Transverse colon (tissue), 4 donors: ENCODE data around the gene OCA2. TPM values are rescaled to one million over a fixed set of nuclear protein-coding genes. Genes with fewer than 3 reads are reported as not detected.

Experiments
- DNase-seq: peaks from one replicate; pipeline ENCODE4 v3.0.0-alpha.2; 2019
- H3K27ac ChIP-seq, 4 donors: fragments of 200-600 bp; sonication (generic); 2 replicates each; pipeline ENCODE4 v1.5.1; 2016 to 2018; ENCODE audit warnings: inconsistent platforms in 4 of 4
- H3K27me3 ChIP-seq: fragments of 200-600 bp; sonication (generic); 2 replicates; pipeline ENCODE4 v1.5.1; 2017; ENCODE audit warnings: inconsistent platforms
- H3K36me3 ChIP-seq, 4 donors: fragments of 200-600 bp; sonication (generic); 2 replicates each; pipeline ENCODE4 v1.5.1; 2017 to 2019; ENCODE audit warnings: inconsistent platforms in 4 of 4
- H3K4me1 ChIP-seq, 4 donors: fragments of 200-600 bp; sonication (generic); 2 replicates each; pipeline ENCODE4 v1.5.1; 2017 to 2020; ENCODE audit warnings: inconsistent platforms in 4 of 4
- H3K4me3 ChIP-seq, 4 donors: fragments of 200-600 bp; sonication (generic); 1 replicate in 1 of 4; 2 replicates in 3 of 4; pipeline versions ENCODE4 v1.5.1 to v1.6.1; 2017 to 2019; ENCODE audit warnings: inconsistent platforms in 4 of 4
- H3K9me3 ChIP-seq, 2 donors: fragments of 200-600 bp; sonication (generic); 2 replicates each; pipeline ENCODE4 v1.5.1; 2017 to 2019; ENCODE audit warnings: inconsistent platforms in 2 of 2
- CTCF ChIP-seq, 5 experiments: fragments of 200-600 bp in 3 of 5; fragments of 450-650 bp in 2 of 5; sonication (generic) in 3 of 5; IDR thresholded peaks; 1 replicate in 2 of 5; 2 replicates in 3 of 5; pipeline ENCODE4 v1.5.1; 2016 to 2017; ENCODE audit warnings: antibody characterized with exemption in 5 of 5, inconsistent platforms in 3 of 5, mild to moderate bottlenecking in 2 of 5, moderate library complexity in 1 of 5
- EP300 ChIP-seq: sonication (generic); formaldehyde crosslinking; IDR thresholded peaks from one replicate; pipeline ENCODE4 v1.6.1; 2017; ENCODE audit warnings: antibody characterized with exemption, low read depth
- POLR2A ChIP-seq: fragments of 450-650 bp; IDR thresholded peaks from one replicate; pipeline ENCODE4 v1.6.1; 2016; ENCODE audit warnings: antibody characterized with exemption, mild to moderate bottlenecking, moderate library complexity
- POLR2AphosphoS5 ChIP-seq, 3 donors: sonication (generic); formaldehyde crosslinking; IDR thresholded peaks; one replicate each; pipeline ENCODE4 v1.6.1; 2016; ENCODE audit warnings: antibody characterized with exemption in 3 of 3
- WGBS, 2 donors: methylation state at CpG; one replicate each; pipeline ENCODE4 v1.1.5; 2018; ENCODE audit warnings: low coverage in 1 of 2; 5-methylcytosine and 5-hydroxymethylcytosine counted together
- in situ Hi-C, 4 donors: fragments of 200-750 bp; cut with MboI; loops; one replicate each; pipeline versions ENCODE4 v1.15.0 to v1.15.1; 2017; ENCODE audit warnings: low sequenced_read_pairs in 3 of 4, low pct_ligation_motif_present in 1 of 4, low pct_unique_long_range_greater_than_20kb in 1 of 4
- intact Hi-C: fragments of 100-400 bp; cut with DNase I; formaldehyde crosslinking; loops from one replicate; pipeline ENCODE4 v1.15.1; 2023; ENCODE audit warnings: low total_unique reads
- total RNA-seq, 4 donors: library from RNA; depleted of rRNA; stranded (reverse); fragments of >200 nt; gene quantifications; one replicate each; pipeline ENCODE4 v1.1.0, GENCODE V29; 2016

OCA2 gene
- total RNA-seq, 4 donors from 2014 or later, result 1.4 to 1.9 TPM; not detected in 2

- no peaks in the 10 kb centered on the region for H3K27me3 ChIP-seq
- in situ Hi-C loops (no loop called here), intact Hi-C loops (no loop called here)
- H3K9me3 ChIP-seq, result no peaks in the 10 kb centered on the region
- H3K36me3 ChIP-seq, result no peaks in the 10 kb centered on the region
- no peak for DNase-seq
- H3K4me3 ChIP-seq, result no peak overlapping the region
- no peak overlapping the region for H3K27ac ChIP-seq
- 92 to 98% methylated on average over 6 to 7 of the region's 7 CpGs for WGBS, 2 donors
- no peaks in the 10 kb centered on the region for H3K4me1 ChIP-seq
- TF ChIP-seq CTCF (IDR thresholded peaks at IDR 0.05) (no peak), EP300 (no peak), POLR2AphosphoS5 (IDR thresholded peaks at IDR 0.05) (no peak)
These were observed 266.9 kb downstream of the OCA2 start for GRCh38 chr15:27832237-27832596.

GRCh38 chr15:27831384-27832236 is 267.5 kb downstream of the OCA2 start:
- in situ Hi-C loops, result no loop called here
- no peaks in the 10 kb centered on the region for H3K36me3 ChIP-seq

GRCh38 chr15:27828746-27829145 is 270.4 kb downstream of the OCA2 start:
- DNase-seq, result no peak
- TF ChIP-seq POLR2A (no peak), POLR2AphosphoS5 (IDR thresholded peaks at IDR 0.05) (no peak), EP300 (no peak), CTCF (IDR thresholded peaks at IDR 0.05) (no peak)
- H3K4me1 ChIP-seq, result no peaks in the 10 kb centered on the region
- H3K27ac ChIP-seq, result no peak overlapping the region
- 55 to 76% methylated on average over 3 to 10 of the region's 10 CpGs for WGBS, 2 donors
- no peak overlapping the region for H3K4me3 ChIP-seq
- H3K9me3 ChIP-seq, result no peaks in the 10 kb centered on the region
- intact Hi-C loops (loop anchor here (10.0 kb wide), 1 partner anchor 64 kb away; no protein-coding TSS in a partner anchor), in situ Hi-C loops (no loop called here)
- H3K27me3 ChIP-seq, result no peaks in the 10 kb centered on the region
- no peaks in the 10 kb centered on the region for H3K36me3 ChIP-seq

More at GRCh38 chr15:27831384-27832236, 267.5 kb downstream of the OCA2 start:
- TF ChIP-seq EP300 (no peak), CTCF (IDR thresholded peaks at IDR 0.05) (no peak), POLR2A (no peak), POLR2AphosphoS5 (IDR thresholded peaks at IDR 0.05) (no peak)
- no peaks in the 10 kb centered on the region for H3K4me1 ChIP-seq
- H3K27me3 ChIP-seq, result no peaks in the 10 kb centered on the region
- no peak overlapping the region for H3K27ac ChIP-seq
- no peak overlapping the region for H3K4me3 ChIP-seq
- no peak for DNase-seq
- 81 to 90% methylated on average over 12 to 28 of the region's 28 CpGs for WGBS, 2 donors
- H3K9me3 ChIP-seq, result no peaks in the 10 kb centered on the region
- intact Hi-C loops, result no loop called here

- no peak for TF ChIP-seq CTCF (IDR thresholded peaks at IDR 0.05)
- TF ChIP-seq POLR2A, result no peak
- TF ChIP-seq POLR2AphosphoS5 (IDR thresholded peaks at IDR 0.05), result no peak
- no peak for TF ChIP-seq EP300
- Histone ChIP-seq H3K9me3 (no peaks in the 10 kb centered on the region), H3K27ac (no peak overlapping the region), H3K36me3 (no peaks in the 10 kb centered on the region), H3K27me3 (no peaks in the 10 kb centered on the region), H3K4me3 (no peak overlapping the region), H3K4me1 (no peaks in the 10 kb centered on the region)
- DNase-seq, result no peak
- intact Hi-C loops, result loop anchor here (10.0 kb wide), 1 partner anchor 62 kb away; no protein-coding TSS in a partner anchor
- in situ Hi-C loops, result no loop called here
- 51 to 67% methylated on average over 12 to 15 of the region's 15 CpGs for WGBS, 2 donors
These were observed 272.0 kb downstream of the OCA2 start for GRCh38 chr15:27826902-27827714.
